Left forelimb (tissue), 1 donor: ENCODE results near the gene GTF2IRD1.
A peak's percentile ranks its signal among the peaks of the same experiment; 100 is the strongest.
"Not testable (repeated sequence)": the region's sequence is repeated elsewhere in the genome, so short reads cannot be mapped to it uniquely, and the experiment has no call there.

Experiments
- DNase-seq: peaks from one replicate; pipeline ENCODE4 v3.0.0-alpha.2; 2018; ENCODE audit warnings: low spot score

Gene GTF2IRD1

GRCh38 chr7:74599244-74599643, 145.5 kb downstream of the GTF2IRD1 start:
- no peak for DNase-seq

- no peak for DNase-seq
These were observed 150.8 kb downstream of the GTF2IRD1 start for GRCh38 chr7:74604326-74605020.

DNA sequence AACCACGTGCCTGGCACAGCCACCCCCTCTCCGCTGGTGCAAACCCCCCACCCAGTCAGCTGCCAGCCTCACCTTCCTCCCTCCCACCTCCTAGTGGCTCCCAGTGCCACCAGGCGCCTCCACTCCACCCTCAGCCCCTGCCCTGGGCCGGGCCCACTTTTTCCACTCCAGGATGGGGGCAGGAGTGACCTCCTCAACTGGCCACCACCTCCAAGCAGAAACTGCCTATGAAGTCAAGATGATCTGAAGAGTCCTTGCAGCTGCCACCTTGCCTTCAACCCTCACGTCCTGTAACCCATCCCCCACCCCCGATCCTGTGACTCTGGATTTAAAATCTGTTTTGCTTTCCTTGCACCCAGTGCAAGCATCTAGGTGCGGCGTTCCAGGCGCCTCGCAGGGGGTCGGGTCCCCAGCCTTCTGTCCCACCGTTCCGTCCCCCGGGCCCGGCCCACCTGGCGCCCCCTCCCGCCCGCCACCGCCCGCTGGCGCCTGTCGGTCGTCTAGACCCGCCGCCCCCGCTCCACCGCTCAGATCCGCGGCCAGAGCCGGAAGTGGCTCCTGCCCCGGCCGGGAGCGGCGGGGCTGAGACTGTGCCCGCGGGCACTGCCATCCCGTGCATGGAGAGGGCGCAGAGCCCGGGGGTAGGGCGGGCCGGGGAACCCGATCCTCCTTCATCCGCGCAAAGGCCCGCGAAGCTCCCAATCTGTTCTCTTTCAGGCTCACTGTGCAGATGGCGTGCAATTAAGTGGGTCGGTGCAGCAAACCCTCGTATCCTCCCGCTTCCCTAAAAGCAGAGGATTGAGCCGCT, 152.6 kb downstream of the GTF2IRD1 start:
- DNase-seq: no peak

DNA sequence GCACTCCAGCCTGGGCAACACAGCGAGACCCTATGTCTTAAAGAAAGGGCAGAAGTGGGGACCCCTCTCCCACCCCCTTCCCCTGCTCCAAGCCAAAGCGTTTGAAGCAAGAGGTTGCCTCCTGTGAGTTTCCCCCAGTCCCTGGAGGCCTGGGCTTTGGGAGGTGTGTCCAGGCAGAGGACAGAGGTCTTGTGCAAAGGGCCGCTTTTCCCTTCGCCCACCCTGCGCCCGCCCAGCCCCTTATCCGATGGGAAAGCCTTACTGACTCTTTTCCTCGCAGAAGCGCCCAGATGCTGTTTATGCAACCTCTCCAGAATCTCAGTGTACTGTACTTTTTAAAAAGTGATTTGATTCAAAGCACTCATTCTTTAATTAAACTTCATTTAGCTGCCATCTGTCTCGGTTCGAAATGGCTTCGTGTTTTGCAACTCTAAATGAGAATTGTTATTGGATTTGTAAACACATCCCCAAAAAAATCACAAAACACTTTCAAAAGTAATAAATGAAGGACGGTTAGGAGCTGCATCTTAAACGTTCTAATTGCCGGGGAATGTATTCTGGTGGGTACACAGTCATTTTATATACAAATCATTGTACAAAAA, 153.3 kb downstream of the GTF2IRD1 start:
- DNase-seq: no peak

DNA sequence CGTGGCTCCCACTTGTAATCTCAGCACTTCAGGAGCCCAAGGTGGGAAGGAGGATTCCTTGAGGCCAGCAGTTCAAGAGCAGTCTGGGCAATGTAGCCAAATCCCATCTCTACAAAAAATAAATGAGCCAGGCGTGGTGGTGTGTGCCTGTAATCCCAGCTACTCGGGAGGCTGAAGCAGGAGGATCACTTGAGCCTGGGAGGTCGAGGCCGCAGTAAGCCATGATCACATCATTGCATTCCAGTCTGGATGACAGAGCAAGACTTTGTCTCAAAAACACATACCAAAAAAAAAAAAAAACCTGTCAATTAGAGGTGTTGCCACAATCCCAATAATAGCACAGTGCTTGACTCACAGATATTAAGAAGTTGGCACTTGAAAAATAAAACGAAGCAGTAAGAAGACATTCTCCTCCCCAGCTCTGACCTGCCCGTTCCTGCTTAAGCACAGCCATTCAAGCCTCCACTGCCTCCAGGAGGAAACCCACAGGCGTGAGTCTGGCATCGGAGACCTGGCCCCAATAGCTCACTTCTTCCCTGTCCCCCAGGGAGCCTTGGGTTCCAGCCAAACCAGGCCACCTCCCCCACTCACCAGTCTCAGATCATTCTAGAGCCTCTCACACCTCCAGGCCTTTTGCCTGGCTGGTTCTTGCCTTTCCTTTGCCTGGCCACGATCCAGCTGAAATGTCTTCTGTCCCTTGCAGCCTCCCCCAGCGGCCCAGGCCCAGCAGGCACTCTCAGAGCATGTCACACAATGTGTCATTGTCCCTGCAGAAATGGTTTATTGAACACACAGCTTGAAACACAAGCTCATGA, 158.5 kb downstream of the GTF2IRD1 start:
- DNase-seq: no peak

- DNase-seq: no peak
These were observed 162.5 kb downstream of the GTF2IRD1 start for GRCh38 chr7:74615933-74616780.

- no peak for DNase-seq
These were observed 163.6 kb downstream of the GTF2IRD1 start for GRCh38 chr7:74617180-74617744.

GRCh38 chr7:74619235-74619860, 165.6 kb downstream of the GTF2IRD1 start:
- DNase-seq: no peak

DNA sequence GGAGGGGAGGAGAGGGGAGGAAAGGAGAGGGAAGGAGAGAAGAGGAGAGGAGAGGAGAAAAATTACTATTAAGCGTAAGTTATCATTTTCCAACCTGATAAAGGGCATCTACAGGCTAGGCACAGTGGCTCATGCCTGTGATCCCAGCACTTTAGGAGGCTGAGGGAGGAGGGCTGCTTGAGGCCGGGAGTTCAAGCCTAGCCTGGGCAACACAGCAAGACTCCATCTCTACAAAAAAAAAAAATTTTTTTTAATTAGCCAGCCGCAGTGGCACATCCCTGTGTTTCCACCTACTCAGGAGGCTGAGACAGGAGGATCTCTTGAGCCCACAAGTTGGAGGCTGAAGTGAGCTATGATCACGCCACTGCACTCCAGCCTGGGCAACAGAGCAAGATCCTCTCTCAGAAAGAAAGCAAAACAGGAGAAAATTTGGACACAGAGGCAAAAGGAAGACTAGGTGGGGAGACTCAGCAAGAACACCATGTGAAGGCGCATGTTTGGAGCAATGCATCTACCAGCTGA, 168.6 kb downstream of the GTF2IRD1 start:
- no peak for DNase-seq

GRCh38 chr7:74623135-74623534, 169.4 kb downstream of the GTF2IRD1 start:
- DNase-seq: no peak

DNA sequence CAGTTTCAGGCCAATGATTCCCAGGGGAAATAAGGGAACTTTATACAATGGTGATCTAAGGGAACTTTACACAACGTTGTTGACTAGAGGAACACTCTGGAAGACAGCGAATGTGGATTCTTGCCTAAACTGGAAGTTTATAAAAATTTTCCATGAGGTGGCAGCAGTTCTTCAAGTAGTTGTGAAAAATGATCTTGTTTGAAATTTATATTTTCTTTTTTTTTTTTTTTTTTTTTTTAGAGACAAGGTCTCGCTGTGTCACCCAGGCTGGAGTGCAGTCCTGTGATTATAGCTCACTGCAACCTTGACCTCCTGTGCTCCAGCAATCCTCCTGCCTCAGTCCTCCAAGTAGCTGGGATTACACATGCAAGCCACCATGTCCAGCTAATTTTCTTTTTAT, 171.7 kb downstream of the GTF2IRD1 start:
- DNase-seq: no peak

DNA sequence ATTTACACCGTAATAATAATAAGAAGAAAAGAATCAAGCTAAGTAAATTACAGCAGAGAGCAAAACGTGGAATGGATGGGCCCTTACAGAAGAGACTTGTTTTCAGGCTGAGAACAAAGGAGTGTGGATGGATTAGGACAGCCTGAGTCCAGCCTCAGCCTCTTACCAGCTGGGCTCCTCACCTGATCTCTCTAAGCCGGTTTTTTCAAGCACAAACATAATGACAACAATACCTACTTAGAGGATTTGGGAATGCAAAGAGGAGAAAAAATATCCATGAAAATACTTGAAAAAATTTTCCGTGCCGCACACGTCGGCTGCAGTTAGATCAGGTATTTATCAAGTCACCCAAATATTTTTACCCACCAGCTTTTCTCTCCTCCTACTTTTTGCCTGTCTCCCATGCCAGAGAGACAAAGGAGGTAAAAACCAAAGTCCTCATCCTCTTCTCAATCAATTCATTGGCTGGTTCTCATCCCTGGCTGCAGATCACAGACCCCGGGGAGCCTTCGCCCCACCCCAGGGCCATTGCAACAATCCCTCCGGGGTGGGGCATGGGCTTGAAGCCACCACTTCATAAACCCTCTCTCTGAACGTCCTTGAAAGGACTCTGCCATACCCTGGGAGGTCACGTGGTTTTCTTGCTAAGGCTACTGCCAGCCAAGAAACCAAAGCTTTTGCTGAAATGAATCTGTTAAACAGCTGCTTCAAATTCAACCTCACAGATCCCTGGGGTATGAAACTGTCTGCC, 174.1 kb downstream of the GTF2IRD1 start:
- peak; percentile 68 for DNase-seq

GRCh38 chr7:74632505-74632904, 178.8 kb downstream of the GTF2IRD1 start:
- no peak for DNase-seq

DNA sequence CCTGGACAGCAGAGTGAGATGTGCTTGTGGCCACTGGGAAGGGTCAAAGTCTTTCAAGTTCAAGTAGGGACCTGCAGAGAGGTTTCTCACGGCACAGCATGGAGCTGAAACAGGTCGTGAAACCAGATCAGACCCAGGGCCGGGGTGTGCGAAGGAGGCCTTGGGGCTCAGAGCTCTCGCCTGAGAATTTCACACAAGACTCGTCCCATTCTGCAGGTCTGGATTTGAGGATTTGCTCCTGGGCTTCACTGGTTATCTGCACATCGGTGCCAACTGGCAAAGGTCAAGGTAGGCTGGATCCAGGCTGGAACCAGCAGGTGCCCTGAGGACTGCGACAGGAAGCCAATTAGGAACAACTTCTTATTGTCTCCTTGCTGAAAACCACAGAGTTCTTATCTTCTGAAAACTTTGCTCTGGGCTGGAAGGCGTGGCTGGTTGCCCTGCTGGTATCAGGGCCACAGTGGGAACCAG, 179.8 kb downstream of the GTF2IRD1 start:
- DNase-seq: no peak

GRCh38 chr7:74637745-74638144, 184.0 kb downstream of the GTF2IRD1 start:
- no peak for DNase-seq

GRCh38 chr7:74650055-74650454, 196.3 kb downstream of the GTF2IRD1 start:
- not testable (repeated sequence) for DNase-seq

- not testable (repeated sequence) for DNase-seq
These were observed 196.9 kb downstream of the GTF2IRD1 start for GRCh38 chr7:74650493-74651132.

- not testable (repeated sequence) for DNase-seq
These were observed 197.4 kb downstream of the GTF2IRD1 start for GRCh38 chr7:74651133-74651504.
